GM10266 (cell line): Measurements from ENCODE around the gene AHCYL1.

Experiments
- DNase-seq: peaks from one replicate; pipeline ENCODE4 v3.0.0; 2012; ENCODE audit errors: extremely low spot score
- TF ChIP-seq, protein P1 (sequence below): IDR thresholded peaks from 2 replicates; pipeline ENCODE4 v1.5.1; 2012; ENCODE audit warnings: mild to moderate bottlenecking, low read depth; ENCODE audit not compliant: control insufficient read depth, insufficient read depth; ENCODE audit errors: missing control alignments

Gene AHCYL1

DNA sequence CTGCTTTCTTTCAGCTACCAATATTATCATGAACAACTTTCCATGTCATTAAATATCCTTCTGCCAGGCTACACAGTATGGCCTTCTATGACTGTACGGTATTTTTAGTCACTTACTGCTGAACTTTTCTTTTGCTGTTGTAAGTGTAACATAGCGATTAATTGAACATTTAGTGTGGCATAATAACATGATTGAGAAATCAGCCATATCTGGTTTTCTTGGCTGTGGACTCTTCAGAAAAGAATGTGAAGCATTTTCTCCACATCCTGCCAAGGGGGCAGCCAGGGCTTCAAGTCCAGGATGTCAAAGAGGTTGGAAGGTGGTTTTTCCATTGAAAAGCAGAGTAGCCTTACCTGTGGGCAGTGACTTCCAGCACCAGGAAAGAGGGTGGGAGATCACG, 8.8 kb upstream of the AHCYL1 start:
- TF ChIP-seq, protein P1, sequence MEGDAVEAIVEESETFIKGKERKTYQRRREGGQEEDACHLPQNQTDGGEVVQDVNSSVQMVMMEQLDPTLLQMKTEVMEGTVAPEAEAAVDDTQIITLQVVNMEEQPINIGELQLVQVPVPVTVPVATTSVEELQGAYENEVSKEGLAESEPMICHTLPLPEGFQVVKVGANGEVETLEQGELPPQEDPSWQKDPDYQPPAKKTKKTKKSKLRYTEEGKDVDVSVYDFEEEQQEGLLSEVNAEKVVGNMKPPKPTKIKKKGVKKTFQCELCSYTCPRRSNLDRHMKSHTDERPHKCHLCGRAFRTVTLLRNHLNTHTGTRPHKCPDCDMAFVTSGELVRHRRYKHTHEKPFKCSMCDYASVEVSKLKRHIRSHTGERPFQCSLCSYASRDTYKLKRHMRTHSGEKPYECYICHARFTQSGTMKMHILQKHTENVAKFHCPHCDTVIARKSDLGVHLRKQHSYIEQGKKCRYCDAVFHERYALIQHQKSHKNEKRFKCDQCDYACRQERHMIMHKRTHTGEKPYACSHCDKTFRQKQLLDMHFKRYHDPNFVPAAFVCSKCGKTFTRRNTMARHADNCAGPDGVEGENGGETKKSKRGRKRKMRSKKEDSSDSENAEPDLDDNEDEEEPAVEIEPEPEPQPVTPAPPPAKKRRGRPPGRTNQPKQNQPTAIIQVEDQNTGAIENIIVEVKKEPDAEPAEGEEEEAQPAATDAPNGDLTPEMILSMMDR = no peak
- DNase-seq = no peak

DNA sequence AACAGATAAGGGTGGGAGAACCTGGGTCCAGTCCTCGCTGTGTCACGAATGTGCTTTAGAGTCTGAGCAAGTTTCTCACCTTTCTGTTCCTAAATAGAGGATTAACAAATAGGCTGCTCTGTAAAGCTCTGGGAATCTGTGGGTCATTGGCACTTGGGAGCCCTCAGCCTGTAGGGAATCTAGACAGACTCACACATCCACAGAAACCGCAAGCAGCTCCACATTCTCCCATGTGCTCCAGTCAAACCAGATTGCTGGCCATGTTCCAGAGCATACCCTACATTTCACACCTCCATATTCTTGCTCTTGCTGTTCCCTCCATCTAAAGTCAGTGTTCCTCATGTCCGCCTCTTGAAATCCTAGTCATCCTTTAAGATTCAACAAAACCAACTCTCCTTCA, 7.8 kb upstream of the AHCYL1 start:
- no peak for DNase-seq
- TF ChIP-seq, protein P1 = no peak

DNA sequence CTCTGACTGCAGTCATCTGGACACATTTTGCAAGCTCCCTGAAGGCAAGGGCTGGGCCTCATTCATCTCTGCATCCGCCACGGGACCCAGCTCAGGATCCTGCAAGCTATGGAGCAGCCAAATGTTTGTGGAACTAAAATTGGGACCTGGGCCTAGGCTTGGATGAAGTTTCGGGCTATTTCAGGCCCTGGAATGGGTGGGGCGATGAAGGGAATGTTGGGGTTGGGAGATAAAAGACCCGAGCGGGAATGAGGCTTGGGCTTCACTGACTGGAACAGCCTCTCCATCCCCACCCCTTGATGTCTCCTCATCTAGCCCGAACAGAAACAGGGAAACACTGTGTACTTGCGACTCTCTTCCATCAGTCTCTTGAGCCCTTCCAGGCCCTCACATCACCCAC, 7.3 kb upstream of the AHCYL1 start:
- TF ChIP-seq, protein P1 = no peak
- DNase-seq = no peak

DNA sequence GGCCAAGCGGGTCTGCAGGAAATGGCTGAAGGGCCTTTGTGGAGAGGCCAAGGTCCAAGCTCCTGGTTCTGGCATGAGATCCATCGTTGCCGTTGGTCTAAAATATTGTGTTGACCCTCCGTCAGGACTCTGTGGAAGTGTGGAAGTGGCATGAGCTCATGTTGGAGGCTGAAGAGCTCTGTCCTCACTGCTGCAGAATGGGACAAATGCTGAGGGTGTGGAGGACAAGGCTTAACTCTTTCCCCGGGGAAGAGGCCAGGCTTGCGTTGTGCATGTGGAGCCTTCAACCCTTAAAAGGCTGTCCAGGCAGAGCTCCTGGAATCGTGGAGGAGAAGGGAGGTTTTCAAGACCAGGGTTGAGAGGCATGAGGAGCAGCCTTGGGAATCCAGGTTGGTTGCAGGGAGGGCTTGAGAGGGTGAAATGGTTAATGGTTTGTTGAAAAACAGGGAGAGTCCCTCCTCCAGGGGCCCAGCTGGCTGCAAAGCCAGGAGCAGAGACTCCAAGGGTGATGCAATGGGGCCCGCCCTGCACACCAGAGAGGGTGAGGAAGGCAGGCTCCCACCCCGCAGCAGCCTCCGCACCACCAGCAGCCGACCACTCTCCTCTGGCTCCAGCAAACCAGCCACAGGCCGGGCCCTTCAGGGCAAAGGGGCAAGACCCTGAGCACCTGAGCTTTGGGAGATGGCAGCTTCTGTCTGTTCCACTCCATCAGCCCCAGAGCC, 6.7 kb upstream of the AHCYL1 start:
- no peak for DNase-seq

DNA sequence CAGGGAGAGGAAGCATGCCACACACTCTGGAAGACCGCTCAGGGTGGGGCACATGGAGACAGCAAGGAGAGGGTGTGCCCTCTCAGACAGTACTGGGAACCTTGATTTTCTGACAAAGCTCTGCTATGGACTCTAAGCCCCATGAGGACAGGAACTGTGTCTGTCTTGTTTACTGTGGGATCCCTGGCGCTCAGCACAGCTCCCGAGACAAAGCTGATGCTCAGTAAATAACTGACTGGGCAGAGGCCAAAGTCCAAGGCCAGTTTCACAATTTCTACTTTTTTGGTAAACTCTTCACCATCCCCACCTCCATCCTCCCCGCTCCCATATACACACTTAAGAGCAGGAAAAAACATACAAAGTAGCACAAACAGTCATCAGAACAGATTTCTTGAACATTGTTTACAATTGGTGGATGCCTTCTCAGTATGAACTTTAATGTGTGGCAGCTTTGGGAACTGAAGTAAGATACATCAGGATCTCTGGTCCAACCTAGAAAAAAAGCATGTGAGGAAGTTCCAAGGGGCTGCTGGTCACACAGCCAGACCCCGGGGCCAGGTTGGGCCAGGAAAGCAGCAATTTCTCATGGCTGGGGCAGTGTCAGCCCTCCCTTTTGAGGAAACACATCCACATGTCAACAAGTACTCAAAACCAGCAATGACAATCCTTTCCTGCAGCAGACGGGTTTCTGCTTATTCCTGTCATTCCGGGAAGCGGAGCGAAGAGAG, 5.6 kb upstream of the AHCYL1 start:
- no peak for DNase-seq
- TF ChIP-seq, protein P1 = no peak

More for the DNA sequence above, 6.7 kb upstream of the AHCYL1 start:
- TF ChIP-seq, protein P1 = no peak

DNA sequence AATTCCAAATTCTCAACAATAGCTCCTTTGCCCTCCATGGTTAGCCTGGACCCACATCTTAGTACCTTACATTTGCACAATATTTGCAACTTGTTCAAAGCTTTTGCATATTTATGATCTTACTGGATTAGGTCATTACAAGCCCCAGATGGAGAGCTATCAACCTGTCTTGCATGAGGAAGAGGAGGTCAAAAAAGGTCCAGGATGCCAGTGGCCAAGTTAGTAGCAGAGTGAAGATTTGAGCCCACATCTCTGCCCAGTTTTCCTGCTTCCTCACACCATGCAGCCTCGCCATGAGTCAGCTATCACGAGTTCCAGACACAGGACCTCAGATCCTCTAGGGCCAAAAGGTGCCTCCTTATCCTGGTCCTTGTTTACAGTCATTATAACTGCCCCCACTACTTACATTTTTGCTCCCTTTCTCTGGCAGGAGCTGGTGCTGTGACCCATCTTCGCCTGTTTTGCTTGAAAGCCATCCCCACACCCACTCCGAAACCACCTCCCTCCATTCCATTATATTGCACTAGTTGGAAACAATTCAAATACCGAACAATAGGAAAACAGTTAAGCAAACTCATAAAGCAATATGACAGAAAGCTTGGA, 5.0 kb upstream of the AHCYL1 start:
- DNase-seq = no peak
- TF ChIP-seq, protein P1 = no peak
